ENCODE results near the gene SGSM2. TPM values are rescaled to one million over a fixed set of nuclear protein-coding genes. Genes with fewer than 3 reads are reported as not detected.

SGSM2 gene
- total and polyA plus RNA-seq, 2 experiments from 2014 or later: 13.7 to 52.4 TPM

DNA sequence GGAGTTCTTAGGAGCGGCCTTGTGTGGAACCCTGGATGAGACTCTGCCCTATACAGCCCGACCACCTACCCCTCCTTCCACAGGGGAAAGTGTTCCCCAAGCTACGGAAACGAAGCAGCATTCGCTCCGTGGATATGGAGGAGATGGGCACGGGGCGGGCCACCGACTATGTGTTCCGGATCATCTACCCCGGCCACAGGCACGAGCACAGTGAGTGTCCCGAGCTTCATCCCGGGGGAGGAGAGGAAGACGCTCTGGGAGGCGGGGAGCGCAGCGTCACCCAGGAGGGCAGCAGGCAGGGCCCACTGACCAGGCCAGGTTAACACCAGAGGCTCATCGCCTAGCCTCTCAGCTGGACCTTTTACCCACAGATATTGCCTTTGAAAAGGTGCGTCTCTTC, 27.8 kb downstream of the SGSM2 start:
- H3K27me3 Mint-ChIP-seq (ENCODE audit: insufficient read depth, low read depth, poor library complexity): peaks cover 15% of the 10 kb centered on the region

DNA sequence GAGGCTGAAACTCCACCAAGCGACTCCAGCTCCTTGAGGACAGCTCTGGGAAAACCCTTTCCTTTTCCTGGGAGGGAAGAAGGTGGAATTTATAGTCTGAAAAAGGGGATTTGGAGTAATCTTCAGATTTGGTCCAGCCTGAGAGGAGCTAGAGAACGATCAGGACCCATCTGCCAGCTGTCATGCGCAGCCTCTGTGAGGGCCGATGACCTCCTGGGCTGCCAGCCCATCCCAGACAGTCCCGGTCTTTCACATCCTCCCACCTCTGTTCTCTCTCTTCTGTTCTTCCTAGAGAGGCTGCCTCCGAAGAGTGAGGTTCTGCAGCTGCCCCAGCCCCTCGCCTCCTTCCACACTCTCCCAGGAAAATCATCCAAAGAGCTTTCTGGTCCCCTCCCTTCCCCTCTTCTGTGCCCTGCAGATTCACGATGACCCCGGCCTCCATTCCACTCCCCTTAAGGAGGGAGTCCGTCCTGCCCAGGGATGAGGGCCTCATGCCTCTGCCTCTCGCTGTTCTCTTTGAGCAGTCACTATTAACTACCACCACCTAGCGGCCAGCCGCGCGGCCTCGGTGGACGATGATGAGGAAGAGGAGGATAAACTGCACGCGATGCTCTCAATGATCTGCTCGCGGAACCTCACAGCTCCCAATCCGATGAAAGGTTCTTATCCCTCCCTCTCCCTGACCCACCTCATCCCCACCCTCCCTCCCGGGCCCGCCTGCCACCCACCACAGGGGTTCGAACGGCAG, 29.6 kb downstream of the SGSM2 start:
- Histone ChIP-seq H3K4me2 (no peak overlapping the region), H4K20me1 (replicated peaks; ENCODE audit: insufficient read depth) (no peaks in the 10 kb centered on the region; the same call in 1 of the 2 replicates), H3F3A (replicated peaks; ENCODE audit: low read depth) (0 out of 2 replicates have a peak, but pooled peaks cover 3% of the 10 kb centered on the region), H3K4me1 (ENCODE audit: insufficient read depth) (no peaks in the 10 kb centered on the region; the same call in 1 of the 2 replicates), H3K36me3 (ENCODE audit: insufficient read depth) (no peaks in the 10 kb centered on the region), H3K27ac (ENCODE audit: low read depth) (no peak overlapping the region), H3K79me2 (replicated peaks; ENCODE audit: insufficient read depth) (no peaks in the 10 kb centered on the region), H3K9me2 (ENCODE audit: insufficient read depth) (no peaks in the 10 kb centered on the region), H3K4me3 (no peak overlapping the region), H2AFZ (no peak overlapping the region), H3K27me3 (ENCODE audit: insufficient read depth) (no peaks in the 10 kb centered on the region)
- Mint-ChIP-seq H3K27ac (no peak overlapping the region; the same call in 1 of the 2 replicates), H3K4me3 (no peak overlapping the region), H3K4me1 (peaks cover 17% of the 10 kb centered on the region), H3K9me3 (no peaks in the 10 kb centered on the region), H3K36me3 (ENCODE audit: low read depth) (0 out of 3 replicates have a peak, but pooled peaks cover 3% of the 10 kb centered on the region), H3K27me3 (ENCODE audit: insufficient read depth, low read depth, poor library complexity) (peaks cover 18% of the 10 kb centered on the region)
- DNase-seq (ENCODE audit: low spot score) (peak; percentile 74), ATAC-seq (peak; percentile 68)
- no peak for TF ChIP-seq POLR2AphosphoS5 (IDR thresholded peaks at IDR 0.05; ENCODE audit: low read depth)
- TF ChIP-seq, protein P1, sequence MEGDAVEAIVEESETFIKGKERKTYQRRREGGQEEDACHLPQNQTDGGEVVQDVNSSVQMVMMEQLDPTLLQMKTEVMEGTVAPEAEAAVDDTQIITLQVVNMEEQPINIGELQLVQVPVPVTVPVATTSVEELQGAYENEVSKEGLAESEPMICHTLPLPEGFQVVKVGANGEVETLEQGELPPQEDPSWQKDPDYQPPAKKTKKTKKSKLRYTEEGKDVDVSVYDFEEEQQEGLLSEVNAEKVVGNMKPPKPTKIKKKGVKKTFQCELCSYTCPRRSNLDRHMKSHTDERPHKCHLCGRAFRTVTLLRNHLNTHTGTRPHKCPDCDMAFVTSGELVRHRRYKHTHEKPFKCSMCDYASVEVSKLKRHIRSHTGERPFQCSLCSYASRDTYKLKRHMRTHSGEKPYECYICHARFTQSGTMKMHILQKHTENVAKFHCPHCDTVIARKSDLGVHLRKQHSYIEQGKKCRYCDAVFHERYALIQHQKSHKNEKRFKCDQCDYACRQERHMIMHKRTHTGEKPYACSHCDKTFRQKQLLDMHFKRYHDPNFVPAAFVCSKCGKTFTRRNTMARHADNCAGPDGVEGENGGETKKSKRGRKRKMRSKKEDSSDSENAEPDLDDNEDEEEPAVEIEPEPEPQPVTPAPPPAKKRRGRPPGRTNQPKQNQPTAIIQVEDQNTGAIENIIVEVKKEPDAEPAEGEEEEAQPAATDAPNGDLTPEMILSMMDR (conservative IDR thresholded peaks at IDR 0.05; ENCODE audit: low read depth in 2 of 2): peak; percentile 59 to 82

More for the DNA sequence above, 27.8 kb downstream of the SGSM2 start:
- TF ChIP-seq EZH2 (IDR thresholded peaks at IDR 0.05; ENCODE audit: low read depth, unreplicated experiment) (no peak), POLR2AphosphoS5 (IDR thresholded peaks at IDR 0.05; ENCODE audit: low read depth) (no peak)
- Histone ChIP-seq H3K4me3 (no peak overlapping the region), H3F3A (replicated peaks; ENCODE audit: low read depth) (no peaks in the 10 kb centered on the region), H3K36me3 (ENCODE audit: insufficient read depth) (no peaks in the 10 kb centered on the region), H3K27me3 (ENCODE audit: insufficient read depth) (no peaks in the 10 kb centered on the region), H3K4me2 (no peak overlapping the region), H3K4me1 (ENCODE audit: insufficient read depth) (no peaks in the 10 kb centered on the region; the same call in 1 of the 2 replicates), H2AFZ (no peak overlapping the region), H4K20me1 (replicated peaks; ENCODE audit: insufficient read depth) (no peaks in the 10 kb centered on the region; the same call in 1 of the 2 replicates), H3K9me2 (ENCODE audit: insufficient read depth) (no peaks in the 10 kb centered on the region), H3K27ac (ENCODE audit: low read depth) (no peak overlapping the region), H3K79me2 (replicated peaks; ENCODE audit: insufficient read depth) (no peaks in the 10 kb centered on the region)
- Mint-ChIP-seq H3K4me3 (no peak overlapping the region), H3K27ac (no peak overlapping the region), H3K4me1 (peaks cover 14% of the 10 kb centered on the region), H3K9me3 (no peaks in the 10 kb centered on the region), H3K36me3 (ENCODE audit: low read depth) (no peaks in the 10 kb centered on the region)
- DNase-seq (ENCODE audit: low spot score) (no peak), ATAC-seq (no peak)

DNA sequence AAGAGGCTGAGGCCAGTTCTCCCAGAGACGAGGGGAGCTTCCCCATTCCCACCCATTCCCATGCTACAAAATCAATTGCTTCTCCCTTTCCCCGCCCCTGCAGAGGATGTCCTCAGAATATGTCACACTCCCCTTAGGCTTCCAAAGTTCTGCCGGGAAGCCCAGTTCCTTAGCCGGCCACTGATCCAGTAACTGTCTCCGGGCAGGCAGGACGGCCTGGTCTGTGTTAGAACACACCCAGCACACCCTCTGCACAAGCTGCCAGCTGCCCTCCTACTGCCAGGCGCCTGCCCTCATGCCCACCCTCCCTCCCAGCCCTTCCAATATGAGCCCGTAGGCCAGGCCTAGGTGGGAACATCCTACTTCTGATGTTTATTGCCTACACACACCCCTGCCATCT, 31.1 kb downstream of the SGSM2 start:
- H3K27me3 Mint-ChIP-seq (ENCODE audit: insufficient read depth, low read depth, poor library complexity): peaks cover 18% of the 10 kb centered on the region
- no peak overlapping the region for H3K4me3 Mint-ChIP-seq
- H3K27ac ChIP-seq (ENCODE audit: low read depth): no peak overlapping the region
- ATAC-seq: no peak
- H3K36me3 Mint-ChIP-seq (ENCODE audit: low read depth): peaks cover 9% of the 10 kb centered on the region; the same call in 1 of the 3 replicates
- H3K27ac Mint-ChIP-seq: no peak overlapping the region
- no peaks in the 10 kb centered on the region for H3K9me3 Mint-ChIP-seq
- H3F3A ChIP-seq (replicated peaks; ENCODE audit: low read depth): 0 out of 2 replicates have a peak, but pooled peaks cover 3% of the 10 kb centered on the region
- H3K79me2 ChIP-seq (replicated peaks; ENCODE audit: insufficient read depth): no peaks in the 10 kb centered on the region
- H4K20me1 ChIP-seq (replicated peaks; ENCODE audit: insufficient read depth): no peaks in the 10 kb centered on the region; the same call in 1 of the 2 replicates
- no peak overlapping the region for H3K4me3 ChIP-seq
- H3K4me1 ChIP-seq (ENCODE audit: insufficient read depth): no peaks in the 10 kb centered on the region; the same call in 1 of the 2 replicates
- no peaks in the 10 kb centered on the region for H3K36me3 ChIP-seq (ENCODE audit: insufficient read depth)
- no peaks in the 10 kb centered on the region for H3K9me2 ChIP-seq (ENCODE audit: insufficient read depth)
- no peaks in the 10 kb centered on the region for H3K27me3 ChIP-seq (ENCODE audit: insufficient read depth)
- DNase-seq (ENCODE audit: low spot score): no peak
- H2AFZ ChIP-seq: no peak overlapping the region
- peaks cover 17% of the 10 kb centered on the region for H3K4me1 Mint-ChIP-seq
- no peak overlapping the region for H3K4me2 ChIP-seq
- TF ChIP-seq, protein P2, sequence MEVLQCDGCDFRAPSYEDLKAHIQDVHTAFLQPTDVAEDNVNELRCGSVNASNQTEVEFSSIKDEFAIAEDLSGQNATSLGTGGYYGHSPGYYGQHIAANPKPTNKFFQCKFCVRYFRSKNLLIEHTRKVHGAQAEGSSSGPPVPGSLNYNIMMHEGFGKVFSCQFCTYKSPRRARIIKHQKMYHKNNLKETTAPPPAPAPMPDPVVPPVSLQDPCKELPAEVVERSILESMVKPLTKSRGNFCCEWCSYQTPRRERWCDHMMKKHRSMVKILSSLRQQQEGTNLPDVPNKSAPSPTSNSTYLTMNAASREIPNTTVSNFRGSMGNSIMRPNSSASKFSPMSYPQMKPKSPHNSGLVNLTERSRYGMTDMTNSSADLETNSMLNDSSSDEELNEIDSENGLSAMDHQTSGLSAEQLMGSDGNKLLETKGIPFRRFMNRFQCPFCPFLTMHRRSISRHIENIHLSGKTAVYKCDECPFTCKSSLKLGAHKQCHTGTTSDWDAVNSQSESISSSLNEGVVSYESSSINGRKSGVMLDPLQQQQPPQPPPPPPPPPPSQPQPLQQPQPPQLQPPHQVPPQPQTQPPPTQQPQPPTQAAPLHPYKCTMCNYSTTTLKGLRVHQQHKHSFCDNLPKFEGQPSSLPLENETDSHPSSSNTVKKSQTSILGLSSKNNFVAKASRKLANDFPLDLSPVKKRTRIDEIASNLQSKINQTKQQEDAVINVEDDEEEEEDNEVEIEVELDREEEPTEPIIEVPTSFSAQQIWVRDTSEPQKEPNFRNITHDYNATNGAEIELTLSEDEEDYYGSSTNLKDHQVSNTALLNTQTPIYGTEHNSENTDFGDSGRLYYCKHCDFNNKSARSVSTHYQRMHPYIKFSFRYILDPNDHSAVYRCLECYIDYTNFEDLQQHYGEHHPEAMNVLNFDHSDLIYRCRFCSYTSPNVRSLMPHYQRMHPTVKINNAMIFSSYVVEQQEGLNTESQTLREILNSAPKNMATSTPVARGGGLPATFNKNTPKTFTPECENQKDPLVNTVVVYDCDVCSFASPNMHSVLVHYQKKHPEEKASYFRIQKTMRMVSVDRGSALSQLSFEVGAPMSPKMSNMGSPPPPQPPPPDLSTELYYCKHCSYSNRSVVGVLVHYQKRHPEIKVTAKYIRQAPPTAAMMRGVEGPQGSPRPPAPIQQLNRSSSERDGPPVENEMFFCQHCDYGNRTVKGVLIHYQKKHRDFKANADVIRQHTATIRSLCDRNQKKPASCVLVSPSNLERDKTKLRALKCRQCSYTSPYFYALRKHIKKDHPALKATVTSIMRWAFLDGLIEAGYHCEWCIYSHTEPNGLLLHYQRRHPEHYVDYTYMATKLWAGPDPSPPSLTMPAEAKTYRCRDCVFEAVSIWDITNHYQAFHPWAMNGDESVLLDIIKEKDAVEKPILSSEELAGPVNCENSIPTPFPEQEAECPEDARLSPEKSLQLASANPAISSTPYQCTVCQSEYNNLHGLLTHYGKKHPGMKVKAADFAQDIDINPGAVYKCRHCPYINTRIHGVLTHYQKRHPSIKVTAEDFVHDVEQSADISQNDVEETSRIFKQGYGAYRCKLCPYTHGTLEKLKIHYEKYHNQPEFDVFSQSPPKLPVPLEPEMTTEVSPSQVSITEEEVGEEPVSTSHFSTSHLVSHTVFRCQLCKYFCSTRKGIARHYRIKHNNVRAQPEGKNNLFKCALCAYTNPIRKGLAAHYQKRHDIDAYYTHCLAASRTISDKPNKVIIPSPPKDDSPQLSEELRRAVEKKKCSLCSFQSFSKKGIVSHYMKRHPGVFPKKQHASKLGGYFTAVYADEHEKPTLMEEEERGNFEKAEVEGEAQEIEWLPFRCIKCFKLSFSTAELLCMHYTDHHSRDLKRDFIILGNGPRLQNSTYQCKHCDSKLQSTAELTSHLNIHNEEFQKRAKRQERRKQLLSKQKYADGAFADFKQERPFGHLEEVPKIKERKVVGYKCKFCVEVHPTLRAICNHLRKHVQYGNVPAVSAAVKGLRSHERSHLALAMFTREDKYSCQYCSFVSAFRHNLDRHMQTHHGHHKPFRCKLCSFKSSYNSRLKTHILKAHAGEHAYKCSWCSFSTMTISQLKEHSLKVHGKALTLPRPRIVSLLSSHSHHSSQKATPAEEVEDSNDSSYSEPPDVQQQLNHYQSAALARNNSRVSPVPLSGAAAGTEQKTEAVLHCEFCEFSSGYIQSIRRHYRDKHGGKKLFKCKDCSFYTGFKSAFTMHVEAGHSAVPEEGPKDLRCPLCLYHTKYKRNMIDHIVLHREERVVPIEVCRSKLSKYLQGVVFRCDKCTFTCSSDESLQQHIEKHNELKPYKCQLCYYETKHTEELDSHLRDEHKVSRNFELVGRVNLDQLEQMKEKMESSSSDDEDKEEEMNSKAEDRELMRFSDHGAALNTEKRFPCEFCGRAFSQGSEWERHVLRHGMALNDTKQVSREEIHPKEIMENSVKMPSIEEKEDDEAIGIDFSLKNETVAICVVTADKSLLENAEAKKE (CRISPR knock-in tag; IDR thresholded peaks at IDR 0.05): no peak
